SU-DHL-6 (cell line): ENCODE data around the gene DEF6.

Source experiments
- EZH2phosphoT487 ChIP-seq: fragments of 200-600 bp; sonication (generic), shearing (Covaris generic); conservative IDR thresholded peaks from 2 replicates; pipeline ENCODE4 v1.6.1; 2018; ENCODE audit warnings: mild to moderate bottlenecking, antibody characterized with exemption, low read length, moderate library complexity, mixed read lengths
- TF ChIP-seq, protein P1 (sequence below): fragments of 200-600 bp; sonication (generic); IDR thresholded peaks from one replicate; pipeline ENCODE4 v1.5.1; 2017; ENCODE audit warnings: antibody characterized with exemption, mild to moderate bottlenecking, low read length, moderate library complexity; ENCODE audit not compliant: insufficient read depth, poor library complexity, severe bottlenecking

DNA sequence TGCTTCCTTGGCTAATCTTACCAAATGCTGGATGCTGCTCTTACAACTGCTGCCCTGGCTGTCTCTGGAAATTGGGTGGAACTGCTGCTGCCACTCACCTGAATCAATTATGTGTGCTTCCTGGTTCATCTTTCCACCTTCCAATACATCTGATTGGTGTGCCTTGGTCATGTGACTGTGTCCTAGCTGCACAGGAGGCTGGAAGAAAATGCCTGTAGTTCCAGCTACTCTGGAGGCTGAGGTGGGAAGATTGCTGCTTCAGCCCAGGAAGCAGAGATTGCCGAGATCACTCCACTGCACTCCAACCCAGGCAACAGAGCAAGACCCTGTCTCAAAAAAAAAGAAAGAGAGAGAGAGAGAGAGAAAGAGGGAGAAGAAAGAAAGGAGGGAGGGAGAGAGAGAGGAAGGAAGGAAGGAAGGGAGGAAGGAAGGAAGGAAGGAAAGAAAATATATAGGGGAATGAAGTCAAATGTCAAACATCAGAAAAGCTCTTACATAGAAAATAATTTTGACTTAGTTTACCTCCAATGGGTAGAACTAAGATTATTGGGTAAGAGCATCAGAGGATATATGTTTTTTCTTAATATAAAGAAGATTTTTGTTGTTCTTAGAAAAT, 30.6 kb downstream of the DEF6 start:
- TF ChIP-seq, protein P1, sequence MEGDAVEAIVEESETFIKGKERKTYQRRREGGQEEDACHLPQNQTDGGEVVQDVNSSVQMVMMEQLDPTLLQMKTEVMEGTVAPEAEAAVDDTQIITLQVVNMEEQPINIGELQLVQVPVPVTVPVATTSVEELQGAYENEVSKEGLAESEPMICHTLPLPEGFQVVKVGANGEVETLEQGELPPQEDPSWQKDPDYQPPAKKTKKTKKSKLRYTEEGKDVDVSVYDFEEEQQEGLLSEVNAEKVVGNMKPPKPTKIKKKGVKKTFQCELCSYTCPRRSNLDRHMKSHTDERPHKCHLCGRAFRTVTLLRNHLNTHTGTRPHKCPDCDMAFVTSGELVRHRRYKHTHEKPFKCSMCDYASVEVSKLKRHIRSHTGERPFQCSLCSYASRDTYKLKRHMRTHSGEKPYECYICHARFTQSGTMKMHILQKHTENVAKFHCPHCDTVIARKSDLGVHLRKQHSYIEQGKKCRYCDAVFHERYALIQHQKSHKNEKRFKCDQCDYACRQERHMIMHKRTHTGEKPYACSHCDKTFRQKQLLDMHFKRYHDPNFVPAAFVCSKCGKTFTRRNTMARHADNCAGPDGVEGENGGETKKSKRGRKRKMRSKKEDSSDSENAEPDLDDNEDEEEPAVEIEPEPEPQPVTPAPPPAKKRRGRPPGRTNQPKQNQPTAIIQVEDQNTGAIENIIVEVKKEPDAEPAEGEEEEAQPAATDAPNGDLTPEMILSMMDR, result no peak
- TF ChIP-seq EZH2phosphoT487, result no peak
